ENCODE results near the gene FN3KRP. TPM values are rescaled to one million over a fixed set of nuclear protein-coding genes. Genes with fewer than 3 reads are reported as not detected.

Gene FN3KRP
- total and polyA plus RNA-seq, 2 of the 13 experiments (the other 11 are each of a cell fraction or from before 2014, with no cell fraction given): 22.4 to 28.2 TPM

GRCh38 chr17:82751571-82752370 is 35.3 kb downstream of the FN3KRP start, which contains the start of gene TBCD (continued):
- TF ChIP-seq ETS1 (CRISPR knock-in tag; IDR thresholded peaks at IDR 0.05) (0 out of 2 replicates have a peak, but pooled peaks have one; percentile 25), ZNF317 (CRISPR knock-in tag; IDR thresholded peaks at IDR 0.05) (no peak), ZNF549 (CRISPR knock-in tag; IDR thresholded peaks at IDR 0.05) (no peak), ZNF180 (CRISPR knock-in tag; IDR thresholded peaks at IDR 0.05; ENCODE audit: borderline replicate concordance, low read depth) (0 out of 2 replicates have a peak, but pooled peaks have one; percentile 14), ZNF713 (CRISPR knock-in tag; IDR thresholded peaks at IDR 0.05) (peak; percentile 98; the same call in 1 of the 2 replicates), ZNF230 (CRISPR knock-in tag; IDR thresholded peaks at IDR 0.05) (peak; percentile 91; the same call in 1 of the 2 replicates), NFATC3 (CRISPR knock-in tag; IDR thresholded peaks at IDR 0.05) (no peak), ATAD3A (CRISPR knock-in tag; IDR thresholded peaks at IDR 0.05) (no peak), ZFP1 (CRISPR knock-in tag; IDR thresholded peaks at IDR 0.05) (peak; percentile 77; the same call in 1 of the 2 replicates), ZNF235 (CRISPR knock-in tag; IDR thresholded peaks at IDR 0.05; ENCODE audit: borderline replicate concordance) (peak; percentile 64; the same call in 1 of the 2 replicates), MTF1 (CRISPR knock-in tag; IDR thresholded peaks at IDR 0.05) (peak; percentile 56; the same call in 1 of the 2 replicates), RARG (CRISPR knock-in tag; IDR thresholded peaks at IDR 0.05; ENCODE audit: low read depth) (peak; percentile 89; the same call in 1 of the 2 replicates), ZNF83 (CRISPR knock-in tag; IDR thresholded peaks at IDR 0.05; ENCODE audit: borderline replicate concordance) (peak; percentile 90; the same call in 1 of the 2 replicates), ZGPAT (CRISPR knock-in tag; IDR thresholded peaks at IDR 0.05) (peak; percentile 93), ATF7 (IDR thresholded peaks at IDR 0.05) (no peak), ATF7 (CRISPR knock-in tag; IDR thresholded peaks at IDR 0.05) (peak; percentile 90), ZNF414 (CRISPR knock-in tag; IDR thresholded peaks at IDR 0.05) (peak; percentile 90; the same call in 1 of the 2 replicates)
- TF ChIP-seq, protein P1, sequence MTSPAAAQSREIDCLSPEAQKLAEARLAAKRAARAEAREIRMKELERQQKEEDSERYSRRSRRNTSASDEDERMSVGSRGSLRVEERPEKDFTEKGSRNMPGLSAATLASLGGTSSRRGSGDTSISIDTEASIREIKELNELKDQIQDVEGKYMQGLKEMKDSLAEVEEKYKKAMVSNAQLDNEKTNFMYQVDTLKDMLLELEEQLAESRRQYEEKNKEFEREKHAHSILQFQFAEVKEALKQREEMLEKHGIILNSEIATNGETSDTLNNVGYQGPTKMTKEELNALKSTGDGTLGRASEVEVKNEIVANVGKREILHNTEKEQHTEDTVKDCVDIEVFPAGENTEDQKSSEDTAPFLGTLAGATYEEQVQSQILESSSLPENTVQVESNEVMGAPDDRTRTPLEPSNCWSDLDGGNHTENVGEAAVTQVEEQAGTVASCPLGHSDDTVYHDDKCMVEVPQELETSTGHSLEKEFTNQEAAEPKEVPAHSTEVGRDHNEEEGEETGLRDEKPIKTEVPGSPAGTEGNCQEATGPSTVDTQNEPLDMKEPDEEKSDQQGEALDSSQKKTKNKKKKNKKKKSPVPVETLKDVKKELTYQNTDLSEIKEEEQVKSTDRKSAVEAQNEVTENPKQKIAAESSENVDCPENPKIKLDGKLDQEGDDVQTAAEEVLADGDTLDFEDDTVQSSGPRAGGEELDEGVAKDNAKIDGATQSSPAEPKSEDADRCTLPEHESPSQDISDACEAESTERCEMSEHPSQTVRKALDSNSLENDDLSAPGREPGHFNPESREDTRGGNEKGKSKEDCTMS (CRISPR knock-in tag; conservative IDR thresholded peaks at IDR 0.05): no peak
- TF ChIP-seq, protein P2, sequence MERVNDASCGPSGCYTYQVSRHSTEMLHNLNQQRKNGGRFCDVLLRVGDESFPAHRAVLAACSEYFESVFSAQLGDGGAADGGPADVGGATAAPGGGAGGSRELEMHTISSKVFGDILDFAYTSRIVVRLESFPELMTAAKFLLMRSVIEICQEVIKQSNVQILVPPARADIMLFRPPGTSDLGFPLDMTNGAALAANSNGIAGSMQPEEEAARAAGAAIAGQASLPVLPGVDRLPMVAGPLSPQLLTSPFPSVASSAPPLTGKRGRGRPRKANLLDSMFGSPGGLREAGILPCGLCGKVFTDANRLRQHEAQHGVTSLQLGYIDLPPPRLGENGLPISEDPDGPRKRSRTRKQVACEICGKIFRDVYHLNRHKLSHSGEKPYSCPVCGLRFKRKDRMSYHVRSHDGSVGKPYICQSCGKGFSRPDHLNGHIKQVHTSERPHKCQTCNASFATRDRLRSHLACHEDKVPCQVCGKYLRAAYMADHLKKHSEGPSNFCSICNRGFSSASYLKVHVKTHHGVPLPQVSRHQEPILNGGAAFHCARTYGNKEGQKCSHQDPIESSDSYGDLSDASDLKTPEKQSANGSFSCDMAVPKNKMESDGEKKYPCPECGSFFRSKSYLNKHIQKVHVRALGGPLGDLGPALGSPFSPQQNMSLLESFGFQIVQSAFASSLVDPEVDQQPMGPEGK (CRISPR knock-in tag; IDR thresholded peaks at IDR 0.05): peak; percentile 66
- TF ChIP-seq, protein P3, sequence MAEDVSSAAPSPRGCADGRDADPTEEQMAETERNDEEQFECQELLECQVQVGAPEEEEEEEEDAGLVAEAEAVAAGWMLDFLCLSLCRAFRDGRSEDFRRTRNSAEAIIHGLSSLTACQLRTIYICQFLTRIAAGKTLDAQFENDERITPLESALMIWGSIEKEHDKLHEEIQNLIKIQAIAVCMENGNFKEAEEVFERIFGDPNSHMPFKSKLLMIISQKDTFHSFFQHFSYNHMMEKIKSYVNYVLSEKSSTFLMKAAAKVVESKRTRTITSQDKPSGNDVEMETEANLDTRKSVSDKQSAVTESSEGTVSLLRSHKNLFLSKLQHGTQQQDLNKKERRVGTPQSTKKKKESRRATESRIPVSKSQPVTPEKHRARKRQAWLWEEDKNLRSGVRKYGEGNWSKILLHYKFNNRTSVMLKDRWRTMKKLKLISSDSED (CRISPR knock-in tag; IDR thresholded peaks at IDR 0.05): no peak
